T-helper 17 cell (primary cell): Measurements from ENCODE around the gene PEAK1. TPM values are rescaled to one million over a fixed set of nuclear protein-coding genes. Genes with fewer than 3 reads are reported as not detected.

ENCODE experiments used
- ATAC-seq: fragments of 150-1000 bp; cut with Tn5 transposase; 2 replicates; pipeline ENCODE4 v1.10.0; 2021; ENCODE audit warnings: mild to moderate bottlenecking, moderate library complexity
- DNase-seq, 3 donors: peaks; one replicate each; pipeline versions ENCODE4 v3.0.0 to v3.0.0-alpha.2; 2020 to 2021
- H3K9me3 ChIP-seq: one replicate; pipeline ENCODE4 v1.7.0; 2013; ENCODE audit warnings: low read length, mild to moderate bottlenecking; ENCODE audit not compliant: control insufficient read depth, poor library complexity, severe bottlenecking
- H3K27ac Mint-ChIP-seq: one replicate; pipeline ENCODE4 v1.8.0; 2022; ENCODE audit warnings: mild to moderate bottlenecking, moderate library complexity, mixed read lengths
- H3K27me3 Mint-ChIP-seq: one replicate; pipeline ENCODE4 v1.8.0; 2022; ENCODE audit warnings: mixed read lengths
- H3K36me3 Mint-ChIP-seq: one replicate; pipeline ENCODE4 v1.8.0; 2022; ENCODE audit warnings: low read depth, mixed read lengths
- H3K4me1 Mint-ChIP-seq: one replicate; pipeline ENCODE4 v1.8.0; 2022; ENCODE audit warnings: mild to moderate bottlenecking, mixed read lengths
- H3K4me3 Mint-ChIP-seq: one replicate; pipeline ENCODE4 v1.8.0; 2022; ENCODE audit warnings: mild to moderate bottlenecking, moderate library complexity, mixed read lengths
- total RNA-seq, 4 donors: library from RNA in 2 of 4; stranded (reverse) in 2 of 4; gene quantifications; one replicate each; pipeline ENCODE4 v1.2.3 and lab custom pipeline; 2022 to 2026

PEAK1 gene
- total RNA-seq, 2 donors from 2014 or later: 5.9 to 10.2 TPM

DNA sequence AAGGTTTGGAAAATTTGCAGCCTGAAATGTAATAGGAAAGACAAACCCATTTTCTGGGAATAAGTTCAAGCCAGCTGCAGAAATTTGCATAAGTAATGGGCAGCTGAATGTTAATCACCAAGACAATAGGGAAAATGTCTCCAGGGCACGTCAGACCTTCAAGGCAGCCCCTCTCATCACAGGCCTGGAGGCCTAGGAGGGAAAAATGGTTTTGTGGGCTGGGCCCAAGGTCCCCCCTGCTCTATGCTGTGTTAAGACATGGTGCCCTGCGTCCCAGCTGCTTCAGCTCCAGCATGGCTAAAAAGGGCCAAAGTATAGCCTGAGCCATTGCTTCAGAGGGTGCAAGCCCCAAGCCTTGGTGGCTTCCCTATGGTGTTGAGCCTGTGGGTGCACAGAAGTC, 184.3 kb downstream of the PEAK1 start:
- H3K36me3 Mint-ChIP-seq: peaks cover 2% of the 10 kb centered on the region
- DNase-seq (no peak), ATAC-seq (no peak)
- H3K4me3 Mint-ChIP-seq: no peak overlapping the region
- H3K9me3 ChIP-seq: no peaks in the 10 kb centered on the region
- no peaks in the 10 kb centered on the region for H3K27me3 Mint-ChIP-seq
- no peak overlapping the region for H3K27ac Mint-ChIP-seq
- H3K4me1 Mint-ChIP-seq: peaks cover 3% of the 10 kb centered on the region

GRCh38 chr15:77228828-77229227, 191.1 kb downstream of the PEAK1 start:
- Mint-ChIP-seq H3K4me3 (no peak overlapping the region), H3K27ac (no peak overlapping the region), H3K36me3 (no peaks in the 10 kb centered on the region), H3K4me1 (peaks cover 11% of the 10 kb centered on the region), H3K27me3 (no peaks in the 10 kb centered on the region)
- no peak for DNase-seq
- no peak for ATAC-seq
- no peaks in the 10 kb centered on the region for H3K9me3 ChIP-seq

DNA sequence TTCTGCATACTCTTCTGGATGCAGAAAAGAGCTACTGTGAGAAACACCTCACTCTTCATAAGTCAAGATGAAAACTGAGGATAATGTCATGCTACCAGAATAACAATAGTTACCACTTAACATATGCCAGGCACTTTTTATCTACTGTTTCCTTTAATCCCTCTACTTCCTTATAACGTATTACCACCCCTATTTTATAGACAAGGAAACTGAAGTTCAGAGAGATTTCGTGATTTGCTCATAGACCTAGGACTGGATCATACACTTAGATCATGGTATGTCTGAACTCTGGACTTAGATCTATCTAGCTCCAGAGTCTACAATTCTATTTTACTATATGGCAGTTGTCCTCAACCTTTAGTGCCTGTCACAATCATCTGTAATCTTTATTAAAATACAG, 193.3 kb downstream of the PEAK1 start:
- no peaks in the 10 kb centered on the region for H3K9me3 ChIP-seq

DNA sequence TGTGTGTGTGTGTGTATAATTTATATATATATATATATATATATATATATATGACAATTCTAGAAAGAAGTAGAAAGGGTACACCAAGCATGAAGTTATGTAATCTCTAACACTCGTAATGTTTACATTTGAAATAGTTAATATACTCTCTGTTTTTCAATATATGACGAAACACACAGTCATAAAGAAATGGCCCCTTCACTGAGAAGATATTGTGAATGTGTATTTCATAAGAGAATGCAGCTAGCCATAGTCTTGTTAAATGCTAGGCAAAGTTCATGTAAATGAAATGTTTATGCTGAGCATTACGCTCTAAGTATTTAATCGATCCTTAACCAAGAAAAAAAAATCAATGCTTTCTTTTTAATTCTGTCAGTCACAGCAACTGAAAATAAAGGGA, 194.3 kb downstream of the PEAK1 start:
- no peaks in the 10 kb centered on the region for H3K27me3 Mint-ChIP-seq
- H3K4me1 Mint-ChIP-seq: peaks cover 8% of the 10 kb centered on the region
- H3K27ac Mint-ChIP-seq: no peak overlapping the region
- DNase-seq (no peak), ATAC-seq (no peak)
- H3K9me3 ChIP-seq: no peaks in the 10 kb centered on the region
- H3K36me3 Mint-ChIP-seq: no peaks in the 10 kb centered on the region
- H3K4me3 Mint-ChIP-seq: no peak overlapping the region

More for the DNA sequence above, 193.3 kb downstream of the PEAK1 start:
- DNase-seq: no peak
- ATAC-seq: no peak
- H3K27me3 Mint-ChIP-seq: no peaks in the 10 kb centered on the region
- peaks cover 8% of the 10 kb centered on the region for H3K4me1 Mint-ChIP-seq
- no peak overlapping the region for H3K27ac Mint-ChIP-seq
- no peaks in the 10 kb centered on the region for H3K36me3 Mint-ChIP-seq
- no peak overlapping the region for H3K4me3 Mint-ChIP-seq

- Mint-ChIP-seq H3K4me3 (no peak overlapping the region), H3K4me1 (peaks cover 8% of the 10 kb centered on the region), H3K27me3 (no peaks in the 10 kb centered on the region), H3K27ac (peak overlapping the region; percentile 24), H3K36me3 (no peaks in the 10 kb centered on the region)
- no peak for ATAC-seq
- H3K9me3 ChIP-seq: no peaks in the 10 kb centered on the region
- DNase-seq: no peak
Measured at GRCh38 chr15:77225088-77225487, 194.8 kb downstream of the PEAK1 start.

GRCh38 chr15:77224352-77224751, 195.6 kb downstream of the PEAK1 start:
- Mint-ChIP-seq H3K27me3 (no peaks in the 10 kb centered on the region), H3K36me3 (no peaks in the 10 kb centered on the region), H3K4me3 (no peak overlapping the region), H3K4me1 (peaks cover 8% of the 10 kb centered on the region), H3K27ac (peak overlapping the region; percentile 24)
- H3K9me3 ChIP-seq: no peaks in the 10 kb centered on the region
- no peak for ATAC-seq
- no peak for DNase-seq

DNA sequence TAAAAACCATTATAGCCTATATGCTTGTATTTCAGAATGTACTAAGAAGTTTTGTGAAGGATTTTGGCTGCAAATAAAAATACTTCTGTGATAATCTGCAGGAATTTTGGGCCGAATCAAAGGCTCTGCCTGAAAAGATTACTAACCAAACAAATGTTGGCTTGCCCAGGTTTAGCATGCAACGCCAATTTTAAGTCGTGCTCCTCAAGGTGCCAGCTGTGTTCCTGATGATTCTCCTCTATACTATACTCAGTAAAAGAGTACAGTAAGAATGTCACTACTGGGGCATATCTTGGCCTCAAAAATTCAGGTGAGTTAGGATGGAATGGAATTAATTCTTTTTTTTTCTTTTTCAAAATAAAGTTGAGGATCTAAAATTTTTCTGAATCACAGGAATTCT, 198.2 kb downstream of the PEAK1 start:
- DNase-seq: no peak
- Mint-ChIP-seq H3K27me3 (no peaks in the 10 kb centered on the region), H3K36me3 (no peaks in the 10 kb centered on the region)

GRCh38 chr15:77221174-77221573, 198.7 kb downstream of the PEAK1 start:
- H3K4me3 Mint-ChIP-seq: no peak overlapping the region
- H3K27me3 Mint-ChIP-seq: no peaks in the 10 kb centered on the region
- DNase-seq (no peak), ATAC-seq (no peak)
- H3K9me3 ChIP-seq: no peaks in the 10 kb centered on the region
- H3K4me1 Mint-ChIP-seq: peaks cover 8% of the 10 kb centered on the region
- H3K36me3 Mint-ChIP-seq: no peaks in the 10 kb centered on the region
- no peak overlapping the region for H3K27ac Mint-ChIP-seq

More for the DNA sequence above, 198.2 kb downstream of the PEAK1 start:
- Mint-ChIP-seq H3K27ac (no peak overlapping the region), H3K4me3 (no peak overlapping the region), H3K4me1 (peaks cover 8% of the 10 kb centered on the region)
- ATAC-seq: no peak
- H3K9me3 ChIP-seq: no peaks in the 10 kb centered on the region

DNA sequence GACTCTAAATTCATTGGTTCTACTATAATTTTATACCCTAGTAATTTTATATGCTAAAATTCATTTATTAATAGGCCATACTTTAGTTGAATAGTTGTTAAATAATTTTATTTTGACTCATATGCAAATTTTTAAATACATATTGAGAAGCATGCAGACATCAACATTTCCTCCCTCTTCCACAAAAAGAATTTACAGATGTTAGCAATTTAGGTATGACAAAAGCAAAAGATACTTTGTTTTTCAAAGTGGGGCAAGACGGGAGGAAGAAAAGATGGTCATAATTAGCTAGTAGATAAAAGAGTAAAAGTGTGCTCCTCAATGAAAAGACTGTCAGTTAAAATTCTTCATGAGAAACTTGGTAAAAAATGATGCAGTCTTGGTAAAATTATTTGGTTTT, 200.1 kb downstream of the PEAK1 start:
- Mint-ChIP-seq H3K27me3 (no peaks in the 10 kb centered on the region), H3K4me1 (peaks cover 6% of the 10 kb centered on the region), H3K27ac (no peak overlapping the region), H3K4me3 (no peak overlapping the region), H3K36me3 (no peaks in the 10 kb centered on the region)
- ATAC-seq (no peak), DNase-seq (no peak)
- H3K9me3 ChIP-seq: no peaks in the 10 kb centered on the region

DNA sequence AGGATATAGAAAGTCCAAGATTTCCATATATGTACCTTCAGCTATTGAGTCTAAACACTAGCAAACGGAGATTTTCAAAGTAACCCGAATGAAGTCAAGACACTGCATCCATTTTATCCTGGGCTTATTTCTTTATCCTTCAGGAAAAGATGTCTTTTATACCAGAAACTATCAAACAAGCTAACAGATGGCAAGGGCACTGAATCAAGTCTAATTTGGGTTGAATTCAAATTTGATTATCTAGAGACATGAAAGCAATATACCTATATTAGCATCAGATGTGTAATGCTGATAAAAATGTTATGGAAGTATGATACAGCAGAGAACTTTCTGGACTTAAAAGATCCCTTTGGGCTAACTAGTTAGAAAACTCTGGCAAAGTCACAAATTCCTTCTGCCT, 210.7 kb downstream of the PEAK1 start:
- no peaks in the 10 kb centered on the region for H3K27me3 Mint-ChIP-seq
- no peak overlapping the region for H3K4me3 Mint-ChIP-seq
- DNase-seq (no peak), ATAC-seq (no peak)
- H3K36me3 Mint-ChIP-seq: peaks cover 5% of the 10 kb centered on the region
- no peaks in the 10 kb centered on the region for H3K9me3 ChIP-seq
- H3K27ac Mint-ChIP-seq: no peak overlapping the region
- H3K4me1 Mint-ChIP-seq: no peaks in the 10 kb centered on the region

GRCh38 chr15:77208241-77208640, 211.7 kb downstream of the PEAK1 start:
- no peaks in the 10 kb centered on the region for H3K9me3 ChIP-seq
- Mint-ChIP-seq H3K36me3 (peaks cover 3% of the 10 kb centered on the region), H3K27me3 (no peaks in the 10 kb centered on the region), H3K4me1 (no peaks in the 10 kb centered on the region), H3K27ac (no peak overlapping the region), H3K4me3 (no peak overlapping the region)
- ATAC-seq (no peak), DNase-seq (no peak)

DNA sequence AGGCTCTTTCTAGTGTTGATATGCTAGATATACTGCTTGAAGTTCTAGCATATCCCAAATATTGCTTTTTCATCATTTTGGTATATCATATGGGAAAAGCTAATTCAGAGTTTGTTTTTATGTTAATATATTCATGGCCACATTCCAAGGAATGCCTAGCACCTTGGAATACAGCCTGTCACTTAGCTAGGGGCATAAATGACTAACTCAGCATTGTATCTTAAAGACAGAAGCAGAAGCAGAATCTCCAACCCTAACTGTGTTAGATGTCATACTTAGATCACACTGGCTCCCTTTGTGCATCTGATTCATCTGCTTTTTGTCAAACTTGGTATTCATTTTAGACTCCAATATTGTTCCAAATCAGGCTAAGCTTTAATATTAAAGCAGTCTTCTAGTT, 218.2 kb downstream of the PEAK1 start:
- Mint-ChIP-seq H3K4me3 (no peak overlapping the region), H3K27ac (no peak overlapping the region), H3K36me3 (no peaks in the 10 kb centered on the region), H3K27me3 (no peaks in the 10 kb centered on the region), H3K4me1 (no peaks in the 10 kb centered on the region)
- DNase-seq: no peak
- ATAC-seq: no peak
- H3K9me3 ChIP-seq: no peaks in the 10 kb centered on the region

GRCh38 chr15:77196381-77196780, 223.5 kb downstream of the PEAK1 start:
- no peak overlapping the region for H3K27ac Mint-ChIP-seq
- no peaks in the 10 kb centered on the region for H3K27me3 Mint-ChIP-seq
- DNase-seq (no peak), ATAC-seq (no peak)
- peaks cover 3% of the 10 kb centered on the region for H3K36me3 Mint-ChIP-seq
- no peaks in the 10 kb centered on the region for H3K9me3 ChIP-seq
- no peak overlapping the region for H3K4me3 Mint-ChIP-seq
- peaks cover 3% of the 10 kb centered on the region for H3K4me1 Mint-ChIP-seq

GRCh38 chr15:77195586-77195985, 224.3 kb downstream of the PEAK1 start:
- no peaks in the 10 kb centered on the region for H3K9me3 ChIP-seq
- no peak for DNase-seq

GRCh38 chr15:77192451-77192850, 227.5 kb downstream of the PEAK1 start:
- ATAC-seq: no peak

More at GRCh38 chr15:77195586-77195985, 224.3 kb downstream of the PEAK1 start:
- H3K4me1 Mint-ChIP-seq: peaks cover 3% of the 10 kb centered on the region
- H3K4me3 Mint-ChIP-seq: no peak overlapping the region
- no peak for ATAC-seq
- H3K27ac Mint-ChIP-seq: no peak overlapping the region
- H3K27me3 Mint-ChIP-seq: no peaks in the 10 kb centered on the region
- H3K36me3 Mint-ChIP-seq: peaks cover 3% of the 10 kb centered on the region

More at GRCh38 chr15:77192451-77192850, 227.5 kb downstream of the PEAK1 start:
- Mint-ChIP-seq H3K27ac (no peak overlapping the region), H3K4me1 (peaks cover 11% of the 10 kb centered on the region), H3K4me3 (no peak overlapping the region), H3K27me3 (no peaks in the 10 kb centered on the region), H3K36me3 (peaks cover 7% of the 10 kb centered on the region)
- DNase-seq: no peak
- H3K9me3 ChIP-seq: no peaks in the 10 kb centered on the region
